HG03280 (cell line): ENCODE data around the gene PRPF8.

Experiments
- ATAC-seq: cut with Tn5 transposase; IDR thresholded peaks from one replicate; pipeline ENCODE4 v1.9.1; 2021; ENCODE audit warnings: mild to moderate bottlenecking, moderate library complexity; ENCODE audit not compliant: unreplicated experiment

PRPF8 gene

DNA sequence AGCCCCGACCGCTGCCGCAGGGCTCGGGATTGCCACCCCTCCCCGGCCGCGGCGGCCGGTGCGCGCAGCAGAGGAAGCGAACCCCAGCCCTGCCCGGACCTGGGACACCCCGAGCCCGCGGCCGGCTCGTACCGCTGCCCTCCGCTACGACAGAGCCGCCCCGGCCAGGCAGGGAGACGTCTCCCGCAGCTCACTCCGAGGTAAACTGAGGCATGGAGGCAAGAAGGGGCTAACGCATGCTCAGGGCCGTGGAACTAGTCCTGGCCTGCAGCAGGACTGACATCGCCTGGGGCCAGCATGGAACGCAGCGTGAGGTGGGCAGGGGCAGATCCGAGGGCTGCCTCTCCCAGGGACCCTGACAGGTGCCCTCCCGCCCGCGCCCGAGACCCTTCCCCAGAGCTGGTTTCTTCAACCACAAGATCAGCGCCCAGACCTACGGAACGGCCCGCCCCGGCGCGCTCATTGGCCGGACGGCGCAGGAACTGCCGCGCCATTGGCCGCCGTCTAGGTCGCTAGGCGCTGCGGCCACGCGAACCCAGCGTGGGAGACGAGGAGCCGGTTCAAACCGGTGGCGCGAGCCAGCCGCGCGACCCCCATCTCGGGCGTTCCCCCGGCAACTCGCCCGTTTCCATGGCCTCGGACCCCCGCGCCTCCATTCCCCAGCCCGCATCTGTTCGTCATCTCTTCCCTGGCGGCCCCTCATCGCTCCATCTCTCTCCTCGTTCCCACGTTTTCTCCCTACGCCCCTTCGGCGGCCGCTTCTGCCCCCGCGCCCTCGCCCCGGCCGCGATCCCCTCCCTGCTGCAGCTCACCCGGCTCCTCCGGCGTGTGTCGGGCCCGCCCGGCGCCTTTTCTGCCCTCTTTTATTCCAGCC, 56.4 kb downstream of the PRPF8 start, which contains the start of gene SLC43A2:
TSS of gene SLC43A2 (minus strand) at position 853 of the 874 bp plus-strand sequence. CDS start 960 bp downstream, outside the sequence.
- peak; percentile 56 for ATAC-seq

DNA sequence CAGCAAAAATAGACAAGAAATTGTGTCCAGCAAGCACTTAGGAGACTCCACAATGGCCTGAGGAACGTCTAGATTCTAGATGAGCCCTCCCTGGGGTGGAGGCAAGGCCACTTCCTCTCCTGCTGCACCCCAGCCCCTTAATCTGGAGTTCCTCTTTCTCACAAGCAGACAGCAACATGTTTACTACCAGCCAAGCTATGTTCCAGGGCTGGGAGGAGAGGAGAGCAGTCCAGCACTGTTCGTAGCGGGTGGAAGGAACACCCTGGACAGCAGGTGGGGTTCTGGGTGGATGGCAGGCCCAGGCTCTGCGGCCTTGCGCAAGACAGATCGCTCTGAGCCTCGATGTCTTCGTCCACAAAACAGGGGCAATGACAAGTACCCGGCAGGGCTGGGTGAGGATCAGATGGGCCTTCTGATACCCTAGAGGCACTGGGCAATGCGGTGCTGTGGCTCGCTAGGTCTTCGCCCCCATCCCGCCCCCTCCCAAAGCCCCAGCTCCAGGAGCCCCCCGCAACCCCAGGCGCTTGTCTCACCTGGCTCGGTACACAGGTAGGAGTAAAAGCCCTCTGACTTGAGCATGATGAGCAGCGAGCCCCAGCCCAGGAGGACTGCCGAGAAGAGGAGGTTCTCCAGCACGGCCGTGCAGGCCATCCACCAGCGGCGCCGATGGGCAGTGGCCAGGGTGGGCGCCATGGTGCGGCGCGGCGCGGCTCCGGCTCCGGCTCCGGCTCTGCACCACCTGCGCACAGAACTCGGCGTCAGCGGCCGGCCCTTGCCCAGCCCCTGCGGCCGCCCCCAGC, 57.3 kb downstream of the PRPF8 start:
- ATAC-seq: no peak

DNA sequence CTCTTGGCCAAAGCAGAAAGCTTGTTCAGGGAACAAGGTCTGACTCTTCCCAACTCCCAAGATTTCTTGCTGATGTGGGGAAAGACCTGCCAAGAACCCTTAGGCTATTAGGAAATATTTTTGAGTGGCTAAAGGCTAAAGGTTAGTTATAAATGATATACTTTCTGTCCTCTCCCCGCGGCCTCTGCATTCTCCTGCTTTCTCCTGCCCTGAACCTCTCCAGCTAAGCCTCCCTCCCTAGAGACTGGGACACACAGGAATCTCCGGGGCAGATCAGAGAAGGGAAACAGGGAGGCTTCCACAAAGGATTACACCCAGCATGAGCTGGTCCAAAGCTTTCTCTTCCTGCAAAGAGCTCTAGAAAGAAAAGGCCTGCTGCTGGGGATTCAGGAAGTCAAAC, 58.3 kb downstream of the PRPF8 start:
- no peak for ATAC-seq

DNA sequence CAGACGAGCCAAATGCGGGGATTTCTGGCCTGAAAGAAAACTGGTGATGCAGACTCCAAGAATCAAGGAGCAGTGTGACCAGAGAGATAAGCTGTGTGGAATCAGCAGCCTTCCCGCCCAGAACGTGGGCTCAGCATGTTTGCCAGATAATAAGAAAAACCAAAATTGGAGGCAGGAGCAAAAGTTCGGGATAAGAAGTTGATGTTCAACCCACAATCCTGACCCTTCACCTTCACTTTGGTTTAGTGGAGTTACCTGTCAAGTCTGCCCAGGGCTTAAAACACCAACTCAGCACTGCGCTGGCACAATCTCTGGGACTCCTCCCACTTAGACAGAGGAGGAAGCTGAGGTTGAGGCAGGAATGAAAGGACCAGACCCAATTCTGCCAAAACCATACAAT, 59.1 kb downstream of the PRPF8 start:
- ATAC-seq: no peak

DNA sequence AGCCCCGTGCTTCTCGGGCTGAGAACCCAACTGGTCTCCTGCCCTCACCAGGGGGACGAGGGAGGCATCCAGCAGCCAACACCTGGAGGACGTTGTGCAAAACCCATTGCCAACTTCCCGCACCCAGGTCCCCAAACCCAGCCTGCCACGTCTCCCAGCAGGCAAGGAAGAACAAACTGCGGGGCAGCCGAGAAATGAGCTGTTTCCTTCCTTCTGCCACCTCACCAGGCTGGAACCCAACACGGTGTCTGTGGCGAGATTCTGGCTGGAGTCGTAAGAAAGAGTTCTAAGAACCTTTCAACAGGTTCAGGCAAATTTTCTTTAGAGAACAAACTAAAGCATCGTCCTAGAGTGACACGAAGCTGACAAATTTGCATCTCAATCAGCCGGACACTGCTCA, 59.6 kb downstream of the PRPF8 start:
- ATAC-seq: no peak

DNA sequence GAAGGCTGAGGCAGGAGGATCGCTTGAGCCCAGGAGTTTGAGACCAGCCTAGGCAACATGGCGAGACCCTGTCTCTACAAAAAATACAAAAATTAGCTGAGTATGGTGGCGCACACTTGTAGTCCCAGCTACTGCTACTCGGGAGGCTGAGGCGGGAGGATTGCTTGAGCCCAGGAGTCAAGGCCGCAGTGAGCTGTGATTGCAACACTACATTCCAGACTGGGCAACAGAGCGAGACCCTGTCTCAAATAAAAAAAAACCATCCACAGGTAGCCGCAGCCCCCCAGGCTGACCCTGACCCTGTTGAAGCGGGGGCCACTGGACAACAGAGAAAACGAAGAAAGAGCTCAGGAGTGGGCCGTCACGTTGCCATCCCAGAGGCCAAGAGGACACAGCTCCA, 60.0 kb downstream of the PRPF8 start:
- no peak for ATAC-seq

DNA sequence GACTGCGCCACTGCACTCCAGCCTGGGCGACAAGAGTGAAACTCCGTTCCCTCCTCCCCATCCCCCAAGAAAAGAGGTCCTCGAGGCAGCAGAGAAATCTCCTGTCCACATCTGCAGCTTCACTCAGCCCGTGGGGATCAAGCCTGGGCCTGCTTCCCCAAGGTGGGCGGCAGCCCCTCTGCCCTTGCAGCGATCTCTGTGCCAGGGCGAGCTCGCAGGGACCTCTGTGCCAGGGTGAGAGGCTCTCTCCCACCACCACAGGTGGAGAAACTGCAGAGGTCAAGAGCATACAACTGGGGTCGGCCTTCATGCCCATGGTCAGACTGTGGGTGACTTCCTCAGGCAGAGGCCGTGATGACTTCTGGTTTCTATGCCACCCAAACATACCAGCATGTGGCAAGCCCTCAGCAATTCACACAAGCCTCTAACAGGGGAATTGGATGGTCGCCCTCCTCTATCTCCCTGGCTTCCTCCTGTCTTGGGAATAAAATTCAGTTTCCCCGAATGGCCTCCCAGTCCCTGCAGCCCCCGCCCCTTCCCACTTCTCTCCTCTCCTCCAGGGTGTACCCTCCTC, 61.5 kb downstream of the PRPF8 start:
- no peak for ATAC-seq

DNA sequence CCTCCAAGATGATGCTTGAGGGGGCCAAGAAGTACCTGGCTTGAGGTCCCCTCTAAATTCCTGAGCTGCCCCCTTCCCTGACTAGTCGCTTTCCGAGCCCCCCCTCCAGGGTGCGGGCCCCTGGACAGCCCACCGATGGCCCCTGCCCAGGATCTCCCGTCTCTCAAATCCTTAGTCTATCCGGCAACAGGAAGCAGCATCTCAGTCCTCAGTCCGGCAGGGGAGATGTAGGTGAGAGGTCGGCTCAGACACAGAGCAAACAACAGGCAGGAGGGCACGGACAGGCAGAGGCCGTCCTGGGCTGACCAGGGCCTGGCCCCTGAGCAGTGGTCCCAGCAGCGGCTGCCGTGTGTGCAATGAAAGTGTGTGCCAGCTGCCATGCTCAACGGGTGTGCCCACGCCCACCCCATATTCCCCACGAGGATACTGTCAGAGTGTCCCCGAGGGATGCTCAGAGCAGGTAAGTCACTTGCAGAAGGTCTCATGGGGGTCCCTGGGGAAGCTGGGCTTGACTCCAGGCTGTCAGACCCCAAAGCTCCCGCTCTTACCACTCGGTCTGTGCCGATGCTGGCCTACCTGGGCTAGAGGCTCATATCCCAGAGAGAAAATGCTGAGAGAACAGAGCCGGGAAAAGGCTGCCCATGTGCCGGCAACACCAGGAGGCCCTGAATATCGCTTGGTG, 63.3 kb downstream of the PRPF8 start:
- no peak for ATAC-seq

DNA sequence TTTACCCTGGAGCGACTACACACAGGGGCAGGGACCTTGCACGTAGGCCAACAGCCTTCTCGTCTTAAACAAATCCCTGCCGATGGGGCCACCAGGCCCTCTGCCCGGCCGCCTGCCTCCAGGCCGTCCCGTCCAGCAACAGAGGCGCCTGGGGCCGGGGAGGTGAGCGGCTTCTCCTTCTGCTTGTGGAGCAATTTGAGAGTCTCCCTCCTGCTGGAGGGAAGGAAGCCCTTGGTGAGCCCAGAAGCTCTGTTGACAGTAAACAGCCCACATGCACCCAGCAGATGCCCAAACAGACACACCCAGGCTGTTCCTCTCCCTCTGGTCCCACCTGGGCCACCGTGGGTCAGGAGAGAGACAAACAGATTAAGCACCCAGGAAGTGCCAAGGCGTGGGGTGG, 64.2 kb downstream of the PRPF8 start:
- ATAC-seq: no peak

DNA sequence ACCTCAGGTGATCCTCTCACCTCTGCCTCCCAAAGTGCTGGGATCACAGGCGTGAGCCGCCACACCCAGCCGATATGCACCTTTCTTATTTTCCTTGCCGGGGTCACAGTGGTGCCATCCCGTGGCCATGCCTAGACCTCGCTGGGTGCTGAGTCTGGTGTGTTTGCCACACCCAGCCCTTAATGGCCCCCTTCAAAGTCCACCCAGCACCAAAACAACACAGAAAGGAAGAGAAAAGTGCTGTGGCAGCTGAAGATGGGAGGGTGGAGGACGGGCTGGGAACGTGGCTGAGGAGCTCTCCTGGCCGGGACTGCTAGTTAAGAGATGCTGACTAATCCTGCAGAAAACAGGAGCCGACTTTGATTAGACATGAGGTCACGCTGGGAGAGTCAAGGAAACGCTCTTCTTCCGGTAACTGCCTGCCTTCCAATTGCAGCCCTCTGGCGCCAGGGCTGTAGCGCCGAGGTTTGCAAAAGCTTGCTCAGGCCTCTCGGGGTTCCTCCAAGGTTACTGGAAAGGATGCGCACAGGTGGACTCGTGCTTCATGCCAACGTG, 67.0 kb downstream of the PRPF8 start:
- ATAC-seq: no peak

DNA sequence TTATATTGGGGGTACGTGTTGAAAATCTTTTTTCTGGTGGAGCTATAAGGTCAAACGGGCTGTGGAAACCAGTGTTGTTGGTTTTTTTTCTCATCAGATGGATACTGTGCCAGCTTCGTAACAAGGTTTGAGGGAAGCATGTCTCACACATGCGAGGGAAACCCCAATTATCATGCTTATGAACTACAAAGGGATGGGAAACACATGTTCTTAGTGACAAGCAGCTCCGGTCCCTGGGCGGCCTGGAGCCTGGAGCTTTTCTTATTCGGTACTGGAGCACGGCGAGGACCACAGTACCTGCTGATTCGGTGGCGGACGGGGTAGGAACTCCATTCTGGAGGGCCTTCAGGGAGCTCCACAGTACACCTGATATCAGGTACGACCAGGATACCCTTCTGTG, 68.6 kb downstream of the PRPF8 start:
- no peak for ATAC-seq

DNA sequence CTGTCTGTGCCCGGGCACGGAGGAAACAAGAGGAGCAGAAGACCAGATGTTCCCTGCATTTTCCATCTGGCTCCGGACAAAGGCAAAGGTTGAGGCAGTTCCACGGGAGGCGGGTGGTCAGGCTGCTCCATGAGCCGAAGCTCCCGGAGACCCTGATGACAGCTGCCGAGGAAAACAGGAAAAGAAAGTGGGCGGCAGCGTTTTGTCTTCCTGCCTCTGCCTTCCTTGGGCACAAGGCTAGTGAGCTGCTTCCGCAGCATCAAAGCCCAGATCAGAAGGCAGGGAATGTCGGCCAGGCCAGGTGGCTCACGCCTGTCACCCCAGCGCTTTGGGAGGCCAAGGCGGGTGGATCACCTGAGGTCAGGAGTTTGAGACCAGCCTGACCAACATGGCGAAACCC, 72.3 kb downstream of the PRPF8 start:
- ATAC-seq: no peak

DNA sequence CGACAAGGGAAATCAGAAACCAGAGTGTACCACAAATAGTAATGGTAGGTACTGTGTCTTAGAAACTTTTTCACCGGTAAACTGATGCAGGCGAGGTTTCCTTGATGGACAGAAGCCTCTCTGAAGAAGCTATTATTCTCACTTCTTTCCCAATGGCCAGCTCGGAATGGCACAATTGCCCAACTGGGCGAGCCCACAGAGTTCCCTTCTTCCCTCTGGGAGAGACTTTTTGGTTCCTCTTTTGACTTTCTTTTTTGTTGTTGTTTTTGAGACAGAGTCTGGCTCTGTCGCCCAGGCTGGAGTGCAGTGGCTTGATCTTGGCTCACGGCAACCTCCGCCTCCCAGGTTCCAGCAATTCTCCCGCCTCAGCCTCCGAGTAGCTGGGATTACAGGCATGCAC, 73.0 kb downstream of the PRPF8 start:
- ATAC-seq: no peak

DNA sequence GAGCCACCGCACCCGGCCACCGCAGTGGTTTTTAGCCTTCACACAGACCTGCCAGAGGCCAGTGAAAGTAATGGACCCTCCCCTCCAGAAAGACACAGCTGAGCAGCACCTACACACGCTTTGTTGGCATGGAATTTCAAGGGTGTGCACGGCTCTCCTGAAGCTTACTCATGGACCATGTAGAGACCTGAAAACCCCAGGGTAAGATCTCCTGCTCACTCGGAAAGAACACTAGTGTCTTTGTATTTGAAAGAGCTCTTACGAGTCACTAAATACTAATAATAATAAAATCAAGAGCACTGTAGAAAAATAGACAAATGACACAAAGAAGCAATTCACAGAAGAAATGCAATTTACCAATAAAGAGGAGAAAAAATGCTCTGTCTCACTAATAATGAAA, 76.0 kb downstream of the PRPF8 start:
- no peak for ATAC-seq

DNA sequence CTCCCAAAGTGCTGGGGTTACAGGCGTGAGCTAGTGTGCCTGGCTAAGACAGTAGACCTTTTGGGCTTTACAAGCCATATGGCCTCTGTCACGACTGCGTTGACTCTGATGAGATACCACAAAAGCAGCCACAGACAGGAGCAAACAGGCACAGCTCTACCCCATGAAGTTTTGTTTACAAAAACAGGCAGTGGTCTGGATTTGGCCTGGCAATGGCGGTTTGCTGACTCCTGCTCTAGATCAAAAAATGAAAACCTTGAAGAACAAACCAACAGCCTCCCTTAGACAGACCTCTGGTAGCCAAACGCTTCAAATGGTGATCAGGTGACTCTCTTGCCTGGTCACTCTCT, 76.7 kb downstream of the PRPF8 start:
- ATAC-seq: no peak

DNA sequence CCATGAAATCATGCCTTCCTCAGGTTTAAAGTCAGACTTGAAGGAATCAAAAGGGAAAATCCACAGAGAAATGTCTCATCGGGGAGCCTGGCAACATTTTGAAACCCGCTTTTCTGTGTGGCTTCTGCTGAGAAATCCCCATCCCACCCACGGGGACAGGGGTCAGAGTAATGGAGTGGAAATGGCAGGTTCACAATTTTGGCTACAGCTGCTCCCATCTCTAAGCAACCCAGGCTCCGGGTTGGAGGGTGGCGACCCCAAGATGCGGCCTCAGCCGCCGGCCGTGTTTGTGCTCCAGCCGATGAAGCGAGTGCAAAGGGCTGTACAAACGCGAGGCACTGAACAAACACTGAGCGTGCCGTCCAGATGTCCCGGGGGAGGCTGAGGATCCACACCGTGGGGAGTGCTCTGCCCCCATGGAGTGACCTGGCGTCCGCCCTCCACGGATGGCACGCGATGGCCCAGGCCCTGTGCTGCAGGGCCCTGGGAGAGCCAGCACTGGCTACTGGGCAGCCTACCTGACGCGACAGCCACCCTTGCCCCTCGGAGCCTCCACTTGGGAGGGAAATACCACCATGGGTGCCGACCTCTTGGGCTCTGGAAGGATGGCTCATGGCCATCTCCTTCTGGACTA, 78.2 kb downstream of the PRPF8 start:
- ATAC-seq: peak; percentile 19

DNA sequence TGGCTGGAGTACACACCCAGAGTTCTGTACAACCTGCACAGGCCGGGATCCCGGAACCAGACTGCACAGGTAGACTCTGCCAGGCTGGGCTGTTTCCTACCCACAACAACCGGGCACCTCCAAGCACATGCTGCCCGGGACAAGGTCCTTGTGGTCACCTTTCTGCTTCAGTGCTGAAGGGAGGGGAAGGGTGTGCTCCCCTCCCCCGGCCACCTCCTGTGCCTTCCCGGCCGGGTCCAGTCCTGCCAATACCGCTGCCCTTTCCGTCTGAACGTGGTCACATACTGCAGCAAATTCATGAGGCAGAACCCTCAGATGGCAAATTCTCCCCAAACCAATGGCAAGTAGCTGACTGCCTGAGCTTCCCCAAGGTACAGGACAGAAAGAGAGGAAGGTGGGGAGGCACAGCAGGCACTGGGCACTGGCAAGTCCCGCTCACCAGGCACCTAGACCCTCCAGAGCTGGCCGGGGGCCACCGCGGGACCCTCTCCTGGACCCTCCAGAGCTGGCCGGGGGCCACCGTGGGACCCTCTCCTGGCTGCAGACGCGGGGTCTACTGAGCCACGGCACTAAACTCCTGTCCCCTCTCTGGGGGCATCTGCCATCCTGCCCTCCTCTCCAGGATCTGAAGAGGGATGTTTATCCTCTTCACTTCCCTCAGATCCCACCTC, 78.9 kb downstream of the PRPF8 start:
- no peak for ATAC-seq

DNA sequence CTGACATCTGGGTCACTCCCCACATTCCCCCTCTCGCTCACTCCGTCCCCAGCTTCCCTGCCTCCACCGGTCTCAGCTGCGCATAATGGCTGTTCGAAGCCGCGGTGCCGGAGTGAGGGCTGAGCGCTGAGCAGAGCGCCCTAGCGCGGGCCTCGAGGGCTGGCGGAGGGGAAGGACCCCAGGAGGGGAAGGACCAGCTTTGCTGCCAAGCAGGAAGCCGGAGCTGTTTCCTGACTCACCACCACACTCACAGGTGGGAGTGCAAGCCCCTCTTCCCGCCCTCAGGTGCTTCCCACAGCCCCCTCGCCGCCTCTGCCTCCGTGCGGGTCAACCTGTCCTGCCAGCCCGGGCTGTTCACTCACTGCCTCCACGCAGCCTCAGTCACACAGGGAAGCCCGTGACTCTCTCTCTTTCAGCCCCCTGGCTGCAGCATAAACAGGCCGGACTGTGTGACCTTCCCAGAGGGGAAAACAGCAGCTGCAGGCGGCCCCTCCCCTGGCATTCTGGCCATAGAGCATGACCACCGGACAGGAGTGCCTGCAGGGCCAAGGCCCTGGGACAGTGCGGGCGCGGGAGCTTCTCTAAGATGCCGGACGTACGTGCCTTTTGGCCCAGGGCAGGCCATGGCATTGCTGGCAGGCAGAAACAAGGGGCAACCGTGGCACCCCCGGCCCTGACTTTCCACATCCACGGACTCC, 79.7 kb downstream of the PRPF8 start:
- no peak for ATAC-seq

DNA sequence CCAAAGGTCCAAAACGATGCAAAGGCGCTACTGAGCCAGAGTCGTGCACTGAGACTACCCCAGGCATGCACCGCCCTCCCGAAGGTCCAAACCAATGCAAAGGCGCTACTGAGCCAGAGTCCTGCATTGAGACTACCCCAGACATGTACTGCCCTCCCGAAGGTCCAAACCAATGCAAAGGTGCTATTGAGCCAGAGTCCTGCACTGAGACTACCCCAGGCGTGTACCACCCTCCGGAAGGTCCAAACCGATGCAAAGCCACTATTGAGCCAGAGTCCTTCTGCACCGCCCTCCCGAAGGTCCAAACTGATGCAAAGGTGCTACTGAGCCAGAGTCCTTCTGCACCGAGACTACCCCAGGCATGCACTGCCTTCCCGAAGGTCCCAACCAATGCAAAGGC, 83.1 kb downstream of the PRPF8 start:
- ATAC-seq: no peak
